GM18951 (cell line): ENCODE measurements around the gene CDC16.
A peak's percentile ranks its signal among the peaks of the same experiment; 100 is the strongest.

Experiments
- POLR2A ChIP-seq: IDR thresholded peaks from 4 replicates; pipeline ENCODE4 v1.6.1; 2011; ENCODE audit warnings: mild to moderate bottlenecking; ENCODE audit not compliant: insufficient read length, insufficient read depth; ENCODE audit errors: extremely low read depth
- in situ Hi-C: fragments of 300-500 bp; cut with MboI; formaldehyde crosslinking; loops from one replicate; pipeline ENCODE4 v1.12.0; 2022; ENCODE audit warnings: low sequenced_read_pairs, mixed read lengths, inconsistent platforms; ENCODE audit not compliant: unreplicated experiment

CDC16 gene

GRCh38 chr13:114304346-114305034 lies 69.8 kb downstream of the CDC16 start:
- in situ Hi-C loops = no loop called here
- no peak for TF ChIP-seq POLR2A

DNA sequence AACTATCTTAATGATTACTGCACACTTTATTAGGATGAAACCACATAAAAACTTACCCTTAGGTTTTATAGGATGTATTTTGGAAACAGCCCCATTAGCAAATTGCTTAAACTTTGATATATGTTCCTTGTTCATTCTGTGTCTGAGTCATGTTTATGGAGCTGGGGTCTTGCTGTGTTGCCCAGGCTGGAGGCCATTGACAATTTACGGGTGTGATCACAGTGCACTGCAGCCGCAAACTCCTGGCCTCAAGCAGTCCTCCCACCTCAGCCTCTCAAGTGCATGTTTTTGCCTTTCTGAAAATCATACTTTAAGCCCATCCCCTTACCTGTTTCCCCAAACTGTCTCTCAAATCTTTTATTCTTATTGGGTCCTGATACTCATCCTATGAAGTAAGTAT lies 74.4 kb downstream of the CDC16 start:
- in situ Hi-C loops = no loop called here
- no peak for TF ChIP-seq POLR2A

DNA sequence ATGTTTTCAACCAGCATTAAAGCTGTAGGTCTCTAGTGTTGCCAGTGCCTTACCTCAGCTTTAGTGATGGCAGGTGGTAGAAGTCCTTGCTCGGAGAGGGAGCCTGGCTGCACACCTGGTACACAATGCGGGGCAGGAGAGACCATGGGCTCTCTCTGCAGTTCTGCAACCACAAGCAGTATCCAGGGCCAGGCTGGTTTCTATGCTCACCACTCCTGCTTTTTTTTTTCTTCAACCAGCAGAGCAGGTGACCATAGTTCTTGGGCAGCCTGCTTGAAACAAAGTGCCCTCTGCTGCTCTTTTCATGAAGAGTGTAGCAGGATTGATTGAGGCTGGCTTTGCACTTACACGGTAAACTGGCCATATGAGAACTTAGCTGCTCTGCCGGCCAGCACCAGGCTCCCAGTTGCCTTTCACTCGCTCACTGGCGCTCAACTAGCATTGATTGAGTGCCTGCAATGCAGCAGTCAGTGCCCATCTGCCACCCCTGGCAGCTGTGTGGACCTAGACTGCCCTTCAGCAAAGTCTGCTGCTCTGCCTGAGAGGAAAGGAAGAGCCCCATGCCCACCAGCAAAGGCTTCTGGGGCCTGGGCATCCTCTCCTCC lies 75.2 kb downstream of the CDC16 start:
- in situ Hi-C loops = no loop called here
- no peak for TF ChIP-seq POLR2A

GRCh38 chr13:114310956-114311355 lies 76.3 kb downstream of the CDC16 start:
- in situ Hi-C loops = no loop called here
- TF ChIP-seq POLR2A = no peak

GRCh38 chr13:114311387-114311786 lies 76.7 kb downstream of the CDC16 start:
- in situ Hi-C loops = no loop called here

DNA sequence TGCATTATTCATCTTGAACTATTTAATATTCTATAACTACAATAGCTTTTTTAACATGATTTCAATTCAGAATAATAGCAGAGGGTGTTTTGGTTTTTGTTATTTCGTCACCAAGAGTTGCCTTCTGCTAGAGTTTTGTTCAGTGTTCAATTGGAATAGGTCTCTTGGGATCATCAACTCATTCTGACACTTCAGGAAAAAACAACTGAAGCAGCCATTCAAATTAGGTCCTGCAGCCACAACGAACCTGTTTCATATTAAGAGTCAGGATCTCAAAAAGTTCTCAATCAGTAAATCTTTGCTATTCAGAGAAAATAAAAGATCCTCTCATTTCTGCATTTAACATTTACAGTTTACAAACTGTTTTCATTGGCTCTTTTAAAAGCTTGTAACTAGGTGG lies 77.2 kb downstream of the CDC16 start:
- in situ Hi-C loops = no loop called here
- TF ChIP-seq POLR2A = no peak

More at GRCh38 chr13:114311387-114311786, 76.7 kb downstream of the CDC16 start:
- TF ChIP-seq POLR2A = no peak

GRCh38 chr13:114313061-114313860 lies 78.6 kb downstream of the CDC16 start:
- peak; percentile 16 for TF ChIP-seq POLR2A
- in situ Hi-C loops = no loop called here

- peak; percentile 98 for TF ChIP-seq POLR2A
- in situ Hi-C loops = no loop called here
These were observed 79.6 kb downstream of the CDC16 start, which contains the start of gene CHAMP1 for GRCh38 chr13:114314074-114314912. Gene CHAMP1 (plus strand): TSS chr13:114314503. CDS start chr13:114323843, 9,340 bp downstream.

DNA sequence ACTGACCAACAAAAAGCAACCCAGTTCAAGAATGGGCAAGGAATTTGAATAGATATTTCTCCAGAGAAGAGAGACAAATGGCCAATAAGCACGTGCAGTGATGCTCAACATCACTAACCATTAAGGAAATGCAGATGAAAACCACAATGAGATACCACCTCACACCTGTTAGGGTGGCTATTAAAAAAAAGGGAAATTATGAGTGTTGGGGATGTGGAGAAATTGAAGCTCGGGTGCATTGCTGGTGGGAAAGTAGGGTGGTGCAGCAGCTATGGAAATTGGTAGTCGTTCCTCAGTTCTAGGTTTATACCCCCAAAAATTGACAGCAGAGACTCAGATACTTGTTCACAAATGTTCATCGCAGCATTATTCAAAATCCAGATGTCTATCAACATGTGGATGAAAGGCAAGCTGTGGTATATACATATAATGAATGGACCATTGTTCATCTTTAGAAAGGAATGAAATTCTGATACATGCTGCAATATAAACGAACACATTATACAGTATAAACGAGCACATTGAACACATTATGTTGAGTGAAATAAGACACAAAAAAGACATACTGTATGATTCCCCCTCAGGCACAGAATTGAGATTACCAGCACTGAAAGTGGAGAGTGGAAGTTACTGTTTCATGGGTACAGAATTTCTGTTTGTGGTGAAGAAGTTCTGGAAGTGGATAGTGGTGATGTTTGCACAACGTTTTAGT lies 80.5 kb downstream of the CDC16 start:
- no peak for TF ChIP-seq POLR2A
- in situ Hi-C loops = no loop called here

- in situ Hi-C loops = no loop called here
These were observed 83.9 kb downstream of the CDC16 start for GRCh38 chr13:114318624-114319023.

DNA sequence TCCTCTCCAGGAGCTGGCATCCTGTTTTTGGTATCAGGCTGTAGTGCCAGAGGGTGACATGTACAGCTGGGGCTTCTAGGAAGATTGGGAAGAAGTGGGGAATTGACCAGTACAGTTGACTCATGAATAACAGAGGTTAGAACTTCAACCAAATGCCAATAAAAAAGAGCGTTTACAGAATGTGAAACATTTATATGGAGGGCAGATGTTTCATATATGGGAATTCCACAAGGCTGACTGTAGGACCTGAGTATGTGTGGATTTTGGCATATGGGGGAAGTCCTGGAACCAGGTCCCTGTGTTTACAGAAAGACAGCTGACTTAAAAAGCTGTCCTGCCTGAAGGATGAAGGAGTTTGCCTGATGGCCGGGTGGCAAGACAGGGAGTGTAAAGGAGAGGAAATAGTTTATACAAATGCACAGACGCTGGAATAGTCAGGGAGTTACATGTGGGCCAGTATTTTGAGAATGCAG lies 84.8 kb downstream of the CDC16 start:
- TF ChIP-seq POLR2A = no peak
- in situ Hi-C loops = no loop called here

More at GRCh38 chr13:114318624-114319023, 83.9 kb downstream of the CDC16 start:
- TF ChIP-seq POLR2A = no peak

DNA sequence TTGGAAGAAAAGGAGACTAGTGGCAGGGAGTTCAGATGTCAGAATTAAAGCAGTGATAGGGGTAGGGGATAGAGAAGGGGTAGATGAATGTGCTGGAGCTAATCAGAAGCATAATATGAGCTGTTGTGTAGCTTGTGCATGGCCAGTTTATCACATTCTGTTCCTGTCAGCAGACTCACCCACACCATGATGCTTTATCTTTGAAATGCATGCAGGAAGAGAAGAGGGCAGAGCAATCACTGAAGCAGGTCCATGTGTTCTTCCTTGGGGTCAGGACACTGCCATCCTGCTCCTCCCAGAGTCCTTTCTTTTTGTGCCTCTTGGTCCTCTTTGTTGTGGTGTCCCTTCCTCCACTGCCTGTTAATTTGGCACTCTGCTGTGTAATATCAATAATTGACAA lies 85.4 kb downstream of the CDC16 start:
- in situ Hi-C loops = no loop called here
- TF ChIP-seq POLR2A = no peak
